Upper lobe of right lung (tissue), 1 donor: Measurements from ENCODE around the gene SETD3. TPM values are rescaled to one million over a fixed set of nuclear protein-coding genes. Genes with fewer than 3 reads are reported as not detected.

Source experiments
- ATAC-seq: fragments of 200-7000 bp; cut with Tn5 transposase; one replicate; pipeline ENCODE4 v1.9.1; 2020; ENCODE audit warnings: mild to moderate bottlenecking, moderate library complexity
- DNase-seq: peaks from one replicate; pipeline ENCODE4 v3.0.0-alpha.2; 2020
- H3K27ac ChIP-seq: fragments of 200-600 bp; one replicate; pipeline ENCODE4 v1.8.0; 2022
- H3K27me3 ChIP-seq: fragments of 200-600 bp; one replicate; pipeline ENCODE4 v1.8.0; 2022; ENCODE audit warnings: mild to moderate bottlenecking
- H3K36me3 ChIP-seq: fragments of 200-600 bp; one replicate; pipeline ENCODE4 v1.8.0; 2022
- H3K4me1 ChIP-seq: fragments of 200-600 bp; one replicate; pipeline ENCODE4 v1.8.0; 2022
- H3K4me3 ChIP-seq: fragments of 200-600 bp; one replicate; pipeline ENCODE4 v1.8.0; 2022; ENCODE audit warnings: mild to moderate bottlenecking
- H3K9me3 ChIP-seq: fragments of 200-600 bp; one replicate; pipeline ENCODE4 v1.8.0; 2022
- intact Hi-C: fragments of 100-400 bp; cut with DNase I; formaldehyde crosslinking; loops from one replicate; pipeline ENCODE4 v1.11.0; 2022
- total RNA-seq: library from RNA; stranded (reverse); fragmentation: NEBNext Ultra II Directional; extraction: Animal tissue kit (Norgen Biotek cat#: 25700); gene quantifications from one replicate; pipeline ENCODE4 v1.2.1, GENCODE V29; 2021
- TF ChIP-seq, protein P1 (sequence below): fragments of 200-600 bp; IDR thresholded peaks from one replicate; pipeline ENCODE4 v1.8.0; 2022; ENCODE audit warnings: antibody characterized with exemption
- donor health status: DM: no; HTN: yes; CAD: no; lungs with severe emphysema.

The SETD3 gene
- total RNA-seq, 1 donor from 2014 or later, result 90.3 TPM

DNA sequence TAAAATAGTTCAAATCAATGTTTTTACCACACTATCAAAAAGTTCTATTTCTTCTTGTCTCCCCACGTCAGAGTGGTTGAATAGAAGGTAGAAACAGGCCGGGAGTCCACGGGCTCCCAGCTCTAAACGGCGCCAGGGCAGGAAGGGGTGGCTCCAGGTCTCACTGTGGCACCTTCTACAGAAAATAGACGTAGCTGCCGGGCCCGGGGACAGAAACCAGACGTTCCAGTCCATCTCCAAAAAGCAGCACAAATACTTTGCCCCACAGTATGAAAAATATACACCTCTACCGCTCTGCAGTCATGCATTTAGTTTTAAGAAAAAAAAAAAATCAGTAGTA, 31.4 kb upstream of the SETD3 start:
- intact Hi-C loops, result no loop called here
- no peak overlapping the region for H3K27ac ChIP-seq
- no peaks in the 10 kb centered on the region for H3K9me3 ChIP-seq
- no peak overlapping the region for H3K4me3 ChIP-seq
- ATAC-seq, result no peak
- peaks cover 54% of the 10 kb centered on the region for H3K36me3 ChIP-seq
- no peaks in the 10 kb centered on the region for H3K4me1 ChIP-seq
- no peak for DNase-seq
- TF ChIP-seq, protein P1, sequence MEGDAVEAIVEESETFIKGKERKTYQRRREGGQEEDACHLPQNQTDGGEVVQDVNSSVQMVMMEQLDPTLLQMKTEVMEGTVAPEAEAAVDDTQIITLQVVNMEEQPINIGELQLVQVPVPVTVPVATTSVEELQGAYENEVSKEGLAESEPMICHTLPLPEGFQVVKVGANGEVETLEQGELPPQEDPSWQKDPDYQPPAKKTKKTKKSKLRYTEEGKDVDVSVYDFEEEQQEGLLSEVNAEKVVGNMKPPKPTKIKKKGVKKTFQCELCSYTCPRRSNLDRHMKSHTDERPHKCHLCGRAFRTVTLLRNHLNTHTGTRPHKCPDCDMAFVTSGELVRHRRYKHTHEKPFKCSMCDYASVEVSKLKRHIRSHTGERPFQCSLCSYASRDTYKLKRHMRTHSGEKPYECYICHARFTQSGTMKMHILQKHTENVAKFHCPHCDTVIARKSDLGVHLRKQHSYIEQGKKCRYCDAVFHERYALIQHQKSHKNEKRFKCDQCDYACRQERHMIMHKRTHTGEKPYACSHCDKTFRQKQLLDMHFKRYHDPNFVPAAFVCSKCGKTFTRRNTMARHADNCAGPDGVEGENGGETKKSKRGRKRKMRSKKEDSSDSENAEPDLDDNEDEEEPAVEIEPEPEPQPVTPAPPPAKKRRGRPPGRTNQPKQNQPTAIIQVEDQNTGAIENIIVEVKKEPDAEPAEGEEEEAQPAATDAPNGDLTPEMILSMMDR, result no peak
- no peaks in the 10 kb centered on the region for H3K27me3 ChIP-seq

GRCh38 chr14:99511421-99512109, 30.9 kb upstream of the SETD3 start:
- Histone ChIP-seq H3K27ac (no peak overlapping the region), H3K4me1 (no peaks in the 10 kb centered on the region), H3K36me3 (peaks cover 59% of the 10 kb centered on the region), H3K4me3 (no peak overlapping the region), H3K27me3 (no peaks in the 10 kb centered on the region), H3K9me3 (no peaks in the 10 kb centered on the region)
- TF ChIP-seq, protein P1, result no peak
- ATAC-seq, result no peak
- intact Hi-C loops, result no loop called here
- DNase-seq, result no peak

- ATAC-seq (no peak), DNase-seq (no peak)
- no peaks in the 10 kb centered on the region for H3K9me3 ChIP-seq
- H3K4me3 ChIP-seq, result no peak overlapping the region
- no peak overlapping the region for H3K27ac ChIP-seq
- H3K27me3 ChIP-seq, result no peaks in the 10 kb centered on the region
- H3K36me3 ChIP-seq, result peaks cover 68% of the 10 kb centered on the region
- H3K4me1 ChIP-seq, result no peaks in the 10 kb centered on the region
- TF ChIP-seq, protein P1, result no peak
- intact Hi-C loops, result no loop called here
Observed at GRCh38 chr14:99510556-99511139, 30.0 kb upstream of the SETD3 start.

DNA sequence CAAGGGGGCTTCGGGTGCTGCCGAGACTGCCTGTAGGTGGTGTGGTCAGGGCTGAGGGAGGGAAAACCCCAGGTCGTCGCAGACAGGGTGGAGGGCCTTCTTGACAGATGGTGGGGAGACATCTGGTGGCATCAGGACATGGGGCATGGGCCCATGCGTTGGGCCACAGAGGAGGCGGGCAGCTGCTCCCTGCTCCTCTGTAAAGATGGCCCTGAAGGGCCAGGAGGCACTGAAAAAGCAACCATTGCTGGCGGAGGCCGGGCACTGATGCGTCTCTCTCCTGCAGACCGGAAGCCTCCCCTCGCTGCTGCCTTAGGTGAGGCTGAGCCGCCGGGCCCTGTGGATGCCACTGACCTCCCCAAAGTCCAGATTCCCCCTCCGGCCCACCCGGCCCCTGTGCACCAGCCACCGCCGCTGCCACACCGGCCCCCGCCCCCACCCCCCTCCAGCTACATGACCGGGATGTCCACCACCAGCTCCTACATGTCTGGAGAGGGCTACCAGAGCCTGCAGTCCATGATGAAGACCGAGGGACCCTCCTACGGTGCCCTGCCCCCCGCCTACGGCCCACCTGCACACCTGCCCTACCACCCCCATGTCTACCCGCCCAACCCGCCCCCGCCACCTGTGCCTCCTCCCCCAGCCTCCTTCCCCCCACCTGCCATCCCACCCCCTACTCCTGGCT, 29.4 kb upstream of the SETD3 start:
- DNase-seq (no peak), ATAC-seq (no peak)
- TF ChIP-seq, protein P1, result no peak
- Histone ChIP-seq H3K4me3 (no peak overlapping the region), H3K27me3 (no peaks in the 10 kb centered on the region), H3K9me3 (no peaks in the 10 kb centered on the region), H3K36me3 (peaks cover 75% of the 10 kb centered on the region), H3K27ac (no peak overlapping the region), H3K4me1 (no peaks in the 10 kb centered on the region)
- intact Hi-C loops, result no loop called here

- no peaks in the 10 kb centered on the region for H3K9me3 ChIP-seq
- peaks cover 84% of the 10 kb centered on the region for H3K36me3 ChIP-seq
- H3K4me1 ChIP-seq, result no peaks in the 10 kb centered on the region
- DNase-seq (no peak), ATAC-seq (no peak)
- H3K27me3 ChIP-seq, result no peaks in the 10 kb centered on the region
- intact Hi-C loops, result no loop called here
- no peak overlapping the region for H3K4me3 ChIP-seq
- H3K27ac ChIP-seq, result no peak overlapping the region
- TF ChIP-seq, protein P1, result no peak
Observed at GRCh38 chr14:99508896-99509629, 28.4 kb upstream of the SETD3 start.
